ENCODE results near the gene FTCDNL1. TPM values are rescaled to one million over a fixed set of nuclear protein-coding genes. Genes with fewer than 3 reads are reported as not detected.

The FTCDNL1 gene
- total RNA-seq = 0.67 TPM in 1 of 2 replicates, not detected in the other

GRCh38 chr2:199850718-199851500 lies at the start of gene FTCDNL1:
Gene FTCDNL1, minus strand, starts transcription at chr2:199851192. Its CDS starts 2,230 bp downstream, at chr2:199848962.

Small RNAs within 50 kb of the gene (small RNA-seq; reads per million reads assigned to genes)
- gene AC108032.1 (not detected), gene RN7SL717P (not detected)

Other genes with a start within 250 kb of the FTCDNL1 start
- 12.1 and 17.3 TPM in 2 replicates for gene C2orf69, start 60.1 kb upstream of the FTCDNL1 start, total RNA-seq
- gene TYW5, start 104.3 kb upstream of the FTCDNL1 start, total RNA-seq = 6.5 and 8.9 TPM in 2 replicates
- 25.7 and 26.1 TPM in 2 replicates for gene MAIP1, start 104.4 kb upstream of the FTCDNL1 start, total RNA-seq